Left lobe of liver (tissue), 2 donors: ENCODE data around the gene NOS1AP. TPM values are rescaled to one million over a fixed set of nuclear protein-coding genes. Genes with fewer than 3 reads are reported as not detected.

Source experiments
- ATAC-seq: fragments of 200-7000 bp; cut with Tn5 transposase; one replicate; pipeline ENCODE4 v1.9.1; 2020; ENCODE audit warnings: mild to moderate bottlenecking, moderate library complexity
- DNase-seq: peaks from one replicate; pipeline ENCODE4 v3.0.0-alpha.2; 2020; ENCODE audit warnings: low spot score
- total RNA-seq: library from RNA; stranded (reverse); gene quantifications from one replicate; pipeline ENCODE4 v1.2.1, GENCODE V29; 2021
- donor health status: DM: no; HTN: no; CAD: no; lungs with moderate emphysema.
- donor health status: DM: no; HTN: yes; CAD: no.

Gene NOS1AP
- total RNA-seq, 1 donor from 2014 or later = 17.4 TPM

DNA sequence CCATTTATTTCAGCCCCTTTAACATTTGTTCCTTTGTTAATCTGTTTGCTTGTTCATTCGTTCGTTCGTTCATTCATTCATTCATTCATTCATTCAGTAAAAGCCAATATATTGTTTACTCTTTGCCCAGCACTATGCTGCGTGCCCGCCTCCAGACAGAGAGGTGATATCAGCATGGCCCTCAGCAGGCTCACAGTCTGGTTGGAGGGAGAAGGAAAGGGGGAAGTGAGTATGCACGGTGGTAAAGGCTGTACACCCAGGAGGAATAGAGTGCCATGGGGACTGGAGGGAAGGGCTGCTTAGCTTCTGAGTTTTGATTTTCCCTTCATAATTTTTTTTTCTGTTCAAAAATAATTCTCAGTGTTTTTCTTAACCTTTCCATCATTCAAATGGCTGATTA, 144.7 kb downstream of the NOS1AP start:
- ATAC-seq = no peak
- no peak for DNase-seq

DNA sequence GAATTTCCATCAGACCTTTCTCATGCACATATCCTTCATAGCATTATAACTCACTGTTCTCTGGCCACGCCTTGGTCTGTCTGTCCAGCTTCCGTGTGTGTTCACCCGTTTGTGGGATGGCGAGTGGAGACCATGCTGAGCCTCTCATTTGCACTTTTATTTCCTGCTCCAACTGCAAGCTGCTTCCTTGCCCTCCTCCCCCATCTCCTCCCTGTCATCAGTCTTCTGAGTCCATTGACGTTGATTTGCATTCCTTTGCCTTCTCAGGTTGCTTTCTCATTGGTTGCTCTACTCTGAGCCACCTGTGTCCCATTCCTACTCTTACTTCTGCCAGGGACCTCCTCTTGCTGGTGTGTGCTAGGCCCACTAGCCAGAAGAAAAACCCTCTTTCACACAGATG, 146.4 kb downstream of the NOS1AP start:
- ATAC-seq (no peak), DNase-seq (no peak)

DNA sequence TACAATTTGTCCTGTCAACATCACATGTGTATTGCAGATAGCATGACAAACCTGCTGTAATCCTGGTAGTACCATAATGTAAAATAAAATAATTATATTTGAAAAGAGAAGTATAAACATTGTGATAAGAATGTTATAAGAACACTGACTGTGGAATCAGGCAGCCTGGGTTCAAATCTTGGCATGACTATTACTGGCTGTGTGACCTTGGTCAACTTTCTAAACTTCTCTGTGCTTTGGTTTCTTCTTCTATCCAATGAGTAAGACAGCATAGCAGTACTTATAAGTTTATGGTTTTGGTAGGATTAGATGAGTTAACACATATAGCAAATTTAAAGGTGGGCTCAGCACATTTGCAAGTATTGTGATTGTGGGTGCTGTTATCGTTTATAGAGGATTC, 147.1 kb downstream of the NOS1AP start:
- ATAC-seq (no peak), DNase-seq (no peak)

DNA sequence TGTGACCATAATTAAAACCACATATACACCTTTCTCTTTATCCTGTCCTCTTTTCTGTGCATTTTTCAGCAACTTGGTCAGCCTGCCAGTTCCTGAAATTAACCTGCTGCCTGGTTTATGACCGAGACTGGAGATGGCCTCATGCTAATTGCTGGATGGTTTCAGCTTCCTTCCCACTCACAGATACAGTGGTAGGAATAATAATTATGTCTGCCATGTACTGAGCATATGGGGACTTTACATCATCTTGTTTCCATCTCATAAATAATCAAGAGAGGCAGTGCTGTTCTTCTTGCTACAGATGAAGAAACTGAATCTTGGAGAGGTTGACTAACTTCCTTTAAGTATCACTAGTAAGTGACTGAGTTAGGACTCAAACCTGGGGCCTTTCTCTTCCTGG, 148.2 kb downstream of the NOS1AP start:
- no peak for DNase-seq
- no peak for ATAC-seq

DNA sequence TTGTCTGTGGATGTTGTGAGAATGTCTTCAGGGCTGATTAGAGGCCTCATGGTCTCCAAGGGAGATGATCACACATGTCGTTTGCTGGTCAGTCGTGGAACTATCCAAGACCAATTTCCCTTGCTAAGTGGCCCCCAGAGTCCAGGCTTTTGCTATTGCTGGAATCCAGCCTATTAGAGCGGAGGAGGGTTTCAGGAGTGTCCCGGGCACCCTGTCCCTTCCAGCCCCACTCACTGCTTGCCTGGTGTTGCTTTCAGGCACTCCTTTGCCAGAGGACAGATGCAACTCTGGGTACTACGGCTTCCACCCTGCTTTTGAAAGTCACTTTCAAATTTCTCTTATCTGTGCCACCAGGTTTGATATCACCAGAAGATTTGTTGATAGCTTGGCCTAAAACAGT, 149.1 kb downstream of the NOS1AP start:
- ATAC-seq = peak; percentile 22

DNA sequence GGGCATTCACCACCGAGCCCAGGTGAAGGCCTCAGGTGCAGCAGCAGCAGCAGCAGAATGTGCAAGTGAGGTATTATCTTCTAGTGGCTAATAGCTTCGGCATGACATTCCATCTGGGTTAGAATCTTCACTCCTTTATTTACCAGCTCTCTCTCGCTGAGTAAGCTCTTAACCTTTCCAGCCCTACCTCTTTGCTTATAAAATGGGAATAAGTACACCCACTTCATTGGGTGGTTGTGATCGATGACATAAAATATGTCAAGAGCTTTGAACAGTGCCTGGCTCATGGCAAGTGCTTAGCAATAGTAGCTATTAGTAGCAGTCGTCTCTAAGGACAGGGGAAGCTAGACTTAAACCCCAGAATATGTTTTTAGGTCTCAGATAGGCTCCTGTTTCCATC, 149.5 kb downstream of the NOS1AP start:
- ATAC-seq = no peak
- no peak for DNase-seq

More for the DNA sequence above, 149.1 kb downstream of the NOS1AP start:
- no peak for DNase-seq

DNA sequence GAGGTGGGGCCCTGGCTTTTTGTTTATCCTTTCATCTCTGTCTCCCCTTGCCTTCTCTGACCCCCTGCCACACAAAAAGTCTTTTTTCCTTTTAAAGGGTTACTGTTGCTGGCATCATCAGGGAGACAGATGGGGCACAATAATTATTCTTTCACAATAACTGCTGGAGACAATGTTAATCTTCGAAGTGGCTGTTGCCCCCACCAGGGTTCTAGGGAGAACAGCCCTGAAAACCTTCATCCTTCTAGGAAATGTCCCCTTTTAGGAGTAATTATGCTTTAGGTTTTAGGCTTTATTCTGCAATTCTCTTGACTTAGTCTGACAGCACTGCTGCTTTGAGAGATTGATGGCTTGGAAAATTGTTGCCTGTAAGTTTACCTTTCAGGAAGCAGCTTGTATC, 150.0 kb downstream of the NOS1AP start:
- DNase-seq = no peak
- no peak for ATAC-seq

DNA sequence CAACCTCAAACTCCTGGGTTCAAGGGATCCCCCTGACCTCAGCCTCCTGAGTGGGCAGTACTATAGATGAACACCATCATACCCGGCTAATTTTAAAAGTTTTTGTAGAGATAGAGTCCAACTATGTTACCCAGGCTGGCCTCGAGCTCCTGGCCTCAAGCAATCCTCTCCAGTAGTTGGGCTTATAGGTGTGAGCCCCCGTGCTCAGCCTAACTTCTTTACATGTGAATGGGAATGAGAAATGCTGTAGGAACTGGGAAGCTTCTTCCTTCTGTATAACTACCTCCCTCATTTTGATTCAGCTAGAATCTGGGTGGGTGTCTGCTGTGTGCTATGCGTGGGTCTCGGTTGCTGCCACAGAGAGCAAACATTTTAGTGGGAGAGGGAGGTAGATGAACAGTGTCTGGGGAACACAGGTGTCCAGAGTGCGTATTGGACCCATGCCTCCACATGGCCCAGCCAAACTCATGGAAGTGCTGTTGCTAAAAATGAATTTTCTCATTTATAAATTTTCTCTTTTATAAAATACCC, 150.6 kb downstream of the NOS1AP start:
- no peak for DNase-seq
- ATAC-seq = no peak

DNA sequence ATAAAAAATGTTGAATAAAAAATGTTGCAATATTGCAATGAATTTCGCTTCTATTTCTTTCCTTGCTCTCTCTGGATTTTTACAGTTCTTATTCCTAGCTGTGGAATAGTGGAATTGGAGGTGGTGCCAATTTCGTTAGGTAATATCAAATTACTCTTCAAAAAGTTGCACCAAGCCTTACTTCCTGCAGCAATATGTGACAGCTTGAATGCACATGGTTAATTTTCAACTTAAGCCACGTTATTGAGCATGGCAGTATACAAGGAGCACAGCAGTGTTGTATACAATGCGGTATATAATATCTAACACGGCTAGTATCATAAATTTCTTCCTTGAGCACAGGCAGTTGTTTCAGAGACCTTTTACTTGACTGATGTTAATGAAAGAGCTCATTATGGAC, 152.5 kb downstream of the NOS1AP start:
- DNase-seq (no peak), ATAC-seq (no peak)

DNA sequence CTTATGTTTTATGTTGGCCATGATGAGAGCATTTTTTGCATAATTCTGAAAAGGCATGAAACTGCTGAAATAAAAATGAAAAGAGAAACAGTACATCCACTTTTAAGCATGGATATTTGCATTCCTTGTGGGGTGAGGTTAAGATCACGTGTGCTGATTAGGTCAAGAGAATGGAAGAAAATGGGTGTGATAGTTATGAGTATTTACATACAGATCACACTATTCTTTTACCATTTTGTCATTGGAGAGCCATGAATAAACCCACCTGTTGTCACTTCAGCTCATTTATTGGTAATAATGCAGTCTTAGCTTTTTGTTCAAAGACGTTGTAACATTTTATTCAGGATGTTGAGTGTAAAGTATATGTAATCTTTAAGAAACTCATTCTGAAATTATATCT, 153.2 kb downstream of the NOS1AP start:
- no peak for DNase-seq
- ATAC-seq = no peak

DNA sequence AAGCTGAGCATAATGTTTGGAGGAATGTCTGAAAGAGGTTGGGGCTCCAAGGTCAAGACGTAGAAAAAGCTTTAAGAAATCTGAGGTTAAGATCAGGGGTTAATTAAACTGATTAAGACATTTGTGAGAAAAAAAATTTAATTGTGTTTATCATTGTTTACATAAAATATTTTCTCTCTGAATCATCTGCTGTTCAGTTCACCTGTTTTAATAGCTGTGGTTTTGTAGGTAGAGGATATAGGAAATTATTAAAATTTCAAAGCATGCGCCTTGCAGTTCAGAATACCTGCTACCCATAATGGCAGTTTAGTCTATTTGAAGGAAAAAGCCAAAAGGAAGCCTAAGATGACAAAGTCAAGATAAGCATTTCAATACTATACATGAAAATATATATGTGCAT, 154.0 kb downstream of the NOS1AP start:
- no peak for DNase-seq
- no peak for ATAC-seq

DNA sequence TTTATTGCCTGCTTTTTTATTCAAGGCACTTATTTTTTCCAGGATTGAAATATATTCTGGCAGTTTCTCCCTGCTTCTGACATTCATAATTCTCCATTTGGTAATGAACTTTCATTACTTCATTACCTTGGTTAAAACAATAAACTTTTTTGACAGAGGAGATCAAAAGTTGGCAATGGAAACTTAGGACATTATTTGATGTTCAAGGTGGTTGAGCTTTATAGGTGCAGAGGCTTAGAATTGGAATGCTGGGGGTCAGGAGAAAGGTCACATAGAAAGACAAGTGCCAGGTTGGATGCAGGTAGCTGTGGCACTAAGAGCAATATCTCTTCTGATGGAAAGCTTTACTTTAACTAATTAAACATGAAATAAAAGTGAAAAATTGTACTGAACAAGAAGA, 154.8 kb downstream of the NOS1AP start:
- ATAC-seq = peak; percentile 30

DNA sequence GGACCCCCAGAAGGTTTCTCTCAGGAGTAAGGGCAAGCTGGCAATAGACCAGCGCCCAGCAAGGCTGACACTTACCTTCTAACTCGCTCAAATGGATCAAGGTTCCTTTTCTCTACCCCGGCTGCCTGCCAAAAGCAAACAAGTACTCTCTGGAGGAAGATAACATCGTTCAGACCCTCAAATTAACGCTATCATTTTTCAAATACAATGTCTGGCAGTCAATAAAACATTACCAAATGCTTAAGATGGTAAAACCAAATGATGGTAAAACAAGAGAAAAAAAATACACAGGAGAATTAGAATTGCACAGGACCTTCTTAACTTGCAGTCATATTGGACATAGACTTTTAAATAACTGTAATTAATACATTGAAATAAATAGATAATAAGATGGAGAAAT, 159.1 kb downstream of the NOS1AP start:
- ATAC-seq (no peak), DNase-seq (no peak)

More for the DNA sequence above, 154.8 kb downstream of the NOS1AP start:
- DNase-seq = no peak

DNA sequence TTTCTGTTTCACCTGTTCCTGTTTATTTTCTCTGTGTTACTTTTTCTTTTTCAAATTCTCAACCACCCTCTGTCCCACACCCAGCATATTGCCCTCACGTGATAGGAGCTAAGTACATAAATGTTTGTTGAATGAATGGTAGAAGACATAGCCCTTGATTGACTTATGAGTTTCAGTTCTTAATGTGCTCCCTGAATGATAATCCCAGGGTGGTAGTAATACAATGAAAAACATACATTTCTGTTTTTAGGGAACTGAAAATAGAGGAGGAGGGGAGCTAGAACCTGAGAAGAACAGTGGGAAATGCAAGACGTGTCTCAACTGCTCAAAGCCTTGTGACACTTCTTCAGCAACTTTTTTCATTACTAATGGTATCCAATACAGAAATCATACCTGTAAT, 160.1 kb downstream of the NOS1AP start:
- ATAC-seq (no peak), DNase-seq (no peak)

DNA sequence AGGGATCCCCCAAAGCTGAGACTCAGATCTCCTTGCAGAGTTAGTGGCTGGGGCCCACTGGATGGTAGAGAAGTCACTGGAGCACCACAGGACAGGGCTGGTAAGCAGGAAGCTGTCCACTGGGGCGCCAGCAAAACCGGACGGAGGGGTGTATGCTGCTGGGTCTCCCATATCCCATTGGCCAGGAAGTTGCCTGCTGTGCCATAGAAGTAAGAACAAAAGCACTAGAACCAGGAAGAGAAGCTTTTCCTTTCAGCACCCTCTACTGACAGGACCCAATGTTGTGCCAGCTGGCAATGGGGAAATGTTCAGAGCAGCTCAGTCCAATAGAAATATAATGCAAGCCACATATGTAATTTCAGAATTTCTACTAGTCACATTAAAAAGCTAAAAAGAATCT, 160.6 kb downstream of the NOS1AP start:
- ATAC-seq (peak; percentile 72), DNase-seq (peak; percentile 66)

DNA sequence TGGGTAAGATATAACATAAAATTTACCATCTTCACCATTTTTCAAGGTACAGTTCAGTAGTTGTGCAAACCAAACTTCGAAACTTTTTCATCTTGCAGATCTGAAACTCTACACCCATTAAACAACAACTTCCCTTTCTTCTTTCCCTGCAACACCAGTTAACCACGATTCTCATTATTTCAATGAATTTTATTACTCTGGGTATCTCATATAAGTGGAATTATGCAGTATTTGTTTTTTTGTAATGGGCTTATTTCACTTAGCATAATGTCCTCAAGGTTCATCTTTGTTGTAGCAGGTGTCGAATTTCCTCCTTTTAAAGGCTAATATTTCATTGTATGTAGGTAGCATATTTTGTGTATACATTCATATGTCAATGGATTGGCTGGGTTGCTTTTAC, 161.0 kb downstream of the NOS1AP start:
- no peak for DNase-seq
- ATAC-seq = no peak

DNA sequence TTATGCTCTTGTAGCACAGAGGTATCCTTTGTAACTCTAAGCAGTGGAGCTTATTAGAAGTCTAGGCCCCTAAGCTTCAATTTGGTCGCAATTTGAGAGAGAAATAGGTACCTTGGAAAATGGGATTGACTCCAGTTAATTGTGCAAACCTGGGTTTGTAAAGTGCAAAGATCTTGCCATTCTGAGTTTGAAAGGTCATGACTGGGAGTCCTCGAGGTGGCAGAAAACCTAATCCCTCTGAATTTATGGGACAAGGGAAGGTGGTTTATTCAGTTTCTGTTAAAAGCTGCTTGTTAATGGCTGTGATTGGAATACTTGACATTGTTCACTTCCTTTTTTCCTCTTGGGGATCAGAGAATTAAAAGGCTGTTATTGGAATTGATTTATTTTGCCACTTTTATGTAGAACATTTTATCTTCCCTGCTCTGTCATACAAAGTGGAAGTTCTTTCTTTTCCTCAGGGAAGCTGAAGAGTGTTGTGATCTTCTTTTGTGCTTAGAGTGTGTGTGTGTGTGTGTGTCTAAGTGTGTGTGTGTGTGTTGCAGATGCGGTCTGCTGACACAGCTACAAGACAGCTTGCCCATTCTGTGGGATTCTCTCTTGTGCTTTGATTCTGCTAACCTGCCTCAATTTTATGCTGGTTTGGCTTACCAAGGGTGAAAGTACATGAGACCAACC, 162.7 kb downstream of the NOS1AP start:
- DNase-seq (peak; percentile 59), ATAC-seq (peak; percentile 61)

DNA sequence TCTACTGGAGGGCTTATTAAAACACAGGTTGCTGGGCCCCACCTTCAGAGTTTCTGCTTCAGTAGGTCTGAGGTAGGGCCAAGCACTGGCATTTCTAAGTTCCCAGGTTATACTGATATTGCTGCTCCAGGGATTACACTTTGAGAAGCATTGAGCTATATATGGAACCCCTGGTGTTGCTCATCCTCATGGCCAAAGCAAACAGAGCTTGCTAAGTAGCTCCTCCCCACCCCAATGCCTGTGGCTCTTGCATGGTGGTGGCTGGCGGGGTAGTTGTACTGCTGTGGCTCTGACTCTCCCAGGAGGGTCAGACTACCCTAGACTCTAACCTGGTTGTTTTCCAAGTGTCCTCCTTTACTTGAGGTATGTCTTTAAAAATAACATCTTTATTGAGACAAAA, 163.6 kb downstream of the NOS1AP start:
- ATAC-seq (peak; percentile 3), DNase-seq (no peak)

DNA sequence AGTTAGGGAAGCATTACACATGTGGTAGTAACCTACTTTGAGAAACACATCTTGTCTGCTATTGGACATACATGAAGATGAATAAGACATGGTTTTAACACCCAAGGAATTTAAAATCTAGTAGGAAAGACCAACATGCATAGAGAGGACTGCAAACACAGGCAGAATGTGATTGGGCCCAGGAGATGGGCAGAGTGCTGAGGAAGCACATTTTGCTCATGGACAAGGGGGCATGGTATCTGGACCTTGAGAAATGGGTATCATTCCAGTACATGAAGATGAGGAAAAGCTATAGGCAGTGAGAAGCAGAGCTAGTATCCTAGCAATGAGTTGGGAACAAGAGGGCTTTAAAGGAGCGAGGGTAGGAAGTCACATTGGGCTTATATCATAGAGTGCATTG, 164.4 kb downstream of the NOS1AP start:
- ATAC-seq (no peak), DNase-seq (no peak)

DNA sequence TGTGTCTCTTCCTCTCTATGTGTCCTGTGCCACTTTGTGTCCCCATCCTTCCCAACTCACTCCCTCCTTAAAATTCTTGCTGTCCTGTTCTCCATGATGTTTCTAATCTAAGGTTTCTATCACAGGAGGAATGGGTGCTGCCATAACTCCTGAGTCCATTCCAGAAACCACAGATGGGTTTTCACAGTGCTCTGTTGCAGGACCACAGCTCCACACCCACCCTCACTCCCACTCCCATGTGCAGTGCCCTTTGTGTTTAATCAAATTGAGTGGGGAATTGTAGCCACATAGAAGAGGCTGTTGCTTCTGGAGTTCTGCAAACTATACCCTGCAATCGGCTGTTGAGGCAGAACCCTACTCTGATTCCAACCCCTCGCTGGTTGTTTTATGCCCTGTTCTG, 165.1 kb downstream of the NOS1AP start:
- DNase-seq = no peak
- ATAC-seq = no peak

DNA sequence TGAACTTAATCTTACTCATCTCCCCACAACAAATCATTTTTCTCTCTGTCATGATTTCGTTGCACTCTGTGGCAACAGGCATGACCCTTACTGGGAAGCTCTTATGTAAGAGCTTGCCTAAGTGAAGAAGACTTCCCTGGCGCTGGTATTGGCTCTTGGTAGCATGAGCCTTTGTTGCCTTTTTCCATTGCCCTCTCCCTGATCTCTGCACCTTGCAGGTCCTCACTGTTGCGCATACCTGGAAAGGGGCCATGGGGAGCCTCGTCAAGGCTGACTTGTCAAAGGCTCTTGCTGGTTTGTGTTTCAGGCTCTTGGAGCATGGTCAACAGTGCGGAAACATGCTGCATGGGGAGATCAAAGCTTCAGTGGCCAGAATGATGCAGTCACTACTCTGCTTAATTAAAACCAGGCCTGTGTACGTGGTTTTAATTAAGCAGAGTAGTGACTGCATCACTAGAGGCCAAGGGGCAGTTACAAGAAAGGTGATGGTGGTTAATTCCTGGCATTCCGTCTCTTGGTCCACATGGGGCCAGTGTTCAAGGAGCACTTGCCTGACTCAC, 165.8 kb downstream of the NOS1AP start:
- DNase-seq (peak; percentile 97), ATAC-seq (peak; percentile 65)

DNA sequence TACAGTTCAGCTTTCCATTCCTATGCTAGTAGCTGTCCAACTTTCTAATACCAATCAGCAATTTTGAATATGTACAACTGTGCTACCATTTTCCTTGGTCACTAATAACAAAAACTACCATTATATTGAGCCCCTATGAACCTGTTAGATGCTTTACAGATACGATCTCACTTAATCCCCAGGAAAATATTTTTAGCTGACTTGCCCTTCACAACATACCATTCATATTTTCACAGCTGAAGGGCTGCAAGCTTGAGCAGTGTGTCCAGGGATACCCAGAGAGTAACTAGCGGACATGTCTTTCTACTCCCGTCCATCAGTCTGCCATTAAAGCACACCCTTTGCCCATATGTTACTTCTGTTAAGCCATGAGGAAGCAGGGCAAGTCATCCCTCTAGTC, 166.7 kb downstream of the NOS1AP start:
- DNase-seq (no peak), ATAC-seq (no peak)

DNA sequence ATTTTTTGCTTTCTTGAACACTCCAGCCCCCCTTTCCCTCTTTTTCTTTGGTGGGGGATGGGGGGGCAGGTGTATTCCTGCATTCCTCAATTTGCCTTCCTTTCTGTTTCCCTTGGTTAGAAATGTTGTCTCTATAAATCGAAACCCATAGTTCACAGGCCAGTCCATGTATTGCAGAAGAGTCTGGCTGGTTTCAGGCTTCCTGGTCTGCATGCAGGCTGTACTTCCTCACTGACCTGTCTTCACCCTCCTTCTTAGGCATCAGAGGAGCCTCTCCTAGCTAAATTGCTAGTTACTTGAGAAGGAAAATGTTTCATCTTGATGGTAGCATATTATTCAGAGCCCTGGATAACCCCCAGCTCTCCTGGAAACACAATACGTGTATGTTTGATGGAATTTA, 167.1 kb downstream of the NOS1AP start:
- DNase-seq (no peak), ATAC-seq (peak; percentile 29)
